GM21529 (cell line): ENCODE results near the gene SKAP1.

Experiments
- ATAC-seq: cut with Tn5 transposase; IDR thresholded peaks from one replicate; pipeline ENCODE4 v1.9.1; 2021; ENCODE audit not compliant: unreplicated experiment

SKAP1 gene

GRCh38 chr17:48180842-48181629, 249.0 kb downstream of the SKAP1 start:
- ATAC-seq = no peak

GRCh38 chr17:48179071-48179945, 250.7 kb downstream of the SKAP1 start:
- no peak for ATAC-seq

- ATAC-seq = no peak
These were observed 251.7 kb downstream of the SKAP1 start for GRCh38 chr17:48178317-48178716.

GRCh38 chr17:48177816-48178215, 252.2 kb downstream of the SKAP1 start:
- ATAC-seq = no peak

- no peak for ATAC-seq
These were observed 253.6 kb downstream of the SKAP1 start for GRCh38 chr17:48176471-48176855.

- no peak for ATAC-seq
These were observed 254.1 kb downstream of the SKAP1 start for GRCh38 chr17:48175692-48176470.

GRCh38 chr17:48174833-48175523, 255.0 kb downstream of the SKAP1 start:
- ATAC-seq = no peak

- no peak for ATAC-seq
These were observed 256.6 kb downstream of the SKAP1 start for GRCh38 chr17:48173191-48173984.

- no peak for ATAC-seq
These were observed 260.1 kb downstream of the SKAP1 start for GRCh38 chr17:48169926-48170325.

- no peak for ATAC-seq
These were observed 266.2 kb downstream of the SKAP1 start for GRCh38 chr17:48163809-48164208.

GRCh38 chr17:48162946-48163506, 267.0 kb downstream of the SKAP1 start:
- no peak for ATAC-seq

GRCh38 chr17:48162306-48162934, 267.6 kb downstream of the SKAP1 start:
- ATAC-seq = no peak

- ATAC-seq = no peak
These were observed 268.7 kb downstream of the SKAP1 start for GRCh38 chr17:48161127-48161905.

- no peak for ATAC-seq
These were observed 269.6 kb downstream of the SKAP1 start for GRCh38 chr17:48160177-48161081.

- no peak for ATAC-seq
These were observed 270.8 kb downstream of the SKAP1 start for GRCh38 chr17:48159232-48159631.

- no peak for ATAC-seq
These were observed 274.0 kb downstream of the SKAP1 start for GRCh38 chr17:48155889-48156611.
